ENCODE data around the gene MYBPC2. TPM values are rescaled to one million over a fixed set of nuclear protein-coding genes. Genes with fewer than 3 reads are reported as not detected.

The MYBPC2 gene
- total RNA-seq, 2 experiments from 2014 or later: 0.08 TPM; not detected in 1

DNA sequence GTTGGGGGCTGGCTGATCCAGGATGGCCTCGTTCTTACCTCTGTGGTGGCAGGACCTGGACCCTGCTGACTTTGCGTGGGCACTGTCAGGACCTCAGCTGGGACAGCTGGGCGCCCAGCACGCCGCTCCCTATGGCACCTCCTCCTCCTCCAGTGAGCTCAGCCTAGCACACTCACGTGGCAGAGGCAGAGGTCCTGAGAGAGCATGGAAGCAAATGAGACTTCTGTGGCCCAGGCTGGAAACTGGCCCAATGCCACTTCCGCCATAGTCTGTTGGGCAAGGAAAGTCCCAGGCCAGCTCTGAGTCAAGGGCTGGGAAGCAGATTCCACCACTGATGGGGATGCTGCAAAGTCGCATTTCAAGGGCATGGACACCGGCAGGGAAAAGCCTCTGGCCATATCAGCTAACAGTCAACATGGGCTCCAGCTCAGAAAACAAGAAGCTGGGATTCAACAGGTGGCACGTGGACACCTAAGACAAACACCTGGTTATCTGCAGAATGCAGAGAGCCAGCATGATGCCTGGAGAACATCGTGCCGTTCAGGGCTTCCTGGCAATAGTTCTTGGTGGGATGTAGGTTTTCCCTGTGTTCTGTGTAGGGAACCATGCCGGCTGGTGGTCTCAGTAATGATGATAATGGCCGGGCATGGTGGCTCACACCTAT is 16.7 kb downstream of the MYBPC2 start:
- ChIA-PET CTCF (no interaction called here), POLR2A (no interaction called here)
- Mint-ChIP-seq H3K4me1 (ENCODE audit: low read depth) (no peaks in the 10 kb centered on the region), H3K9me3 (no peaks in the 10 kb centered on the region), H3K27me3 (peaks cover 9% of the 10 kb centered on the region), H3K36me3 (ENCODE audit: low read depth) (no peaks in the 10 kb centered on the region), H3K27ac (no peak overlapping the region), H3K4me3 (no peak overlapping the region)
- H3K9me3 ChIP-seq (ENCODE audit: control insufficient read depth in 1 of 2, insufficient read depth in 1 of 2, low read length in 2 of 2): peaks cover 0 to 5% of the 10 kb centered on the region in 2 experiments
- H3K4me1 ChIP-seq (ENCODE audit: insufficient read depth, low read length): no peaks in the 10 kb centered on the region
- DNase-seq: peak in 1 of 14 experiments; percentile 9
- H3K4me3 ChIP-seq (ENCODE audit: low read length): no peak overlapping the region
- no peak overlapping the region for H3K27ac ChIP-seq (ENCODE audit: low read depth in 1 of 2, low read length in 2 of 2)
- H3K36me3 ChIP-seq (ENCODE audit: insufficient read depth, low read length): no peaks in the 10 kb centered on the region
- TF ChIP-seq, protein P1, sequence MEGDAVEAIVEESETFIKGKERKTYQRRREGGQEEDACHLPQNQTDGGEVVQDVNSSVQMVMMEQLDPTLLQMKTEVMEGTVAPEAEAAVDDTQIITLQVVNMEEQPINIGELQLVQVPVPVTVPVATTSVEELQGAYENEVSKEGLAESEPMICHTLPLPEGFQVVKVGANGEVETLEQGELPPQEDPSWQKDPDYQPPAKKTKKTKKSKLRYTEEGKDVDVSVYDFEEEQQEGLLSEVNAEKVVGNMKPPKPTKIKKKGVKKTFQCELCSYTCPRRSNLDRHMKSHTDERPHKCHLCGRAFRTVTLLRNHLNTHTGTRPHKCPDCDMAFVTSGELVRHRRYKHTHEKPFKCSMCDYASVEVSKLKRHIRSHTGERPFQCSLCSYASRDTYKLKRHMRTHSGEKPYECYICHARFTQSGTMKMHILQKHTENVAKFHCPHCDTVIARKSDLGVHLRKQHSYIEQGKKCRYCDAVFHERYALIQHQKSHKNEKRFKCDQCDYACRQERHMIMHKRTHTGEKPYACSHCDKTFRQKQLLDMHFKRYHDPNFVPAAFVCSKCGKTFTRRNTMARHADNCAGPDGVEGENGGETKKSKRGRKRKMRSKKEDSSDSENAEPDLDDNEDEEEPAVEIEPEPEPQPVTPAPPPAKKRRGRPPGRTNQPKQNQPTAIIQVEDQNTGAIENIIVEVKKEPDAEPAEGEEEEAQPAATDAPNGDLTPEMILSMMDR (IDR thresholded peaks at IDR 0.05): no peak
- H3K27me3 ChIP-seq (ENCODE audit: control insufficient read depth in 1 of 2, insufficient read depth in 2 of 2, low read length in 2 of 2): no peaks in the 10 kb centered on the region
- intact Hi-C loops (cut with DNase I, micrococcal nuclease): no loop called here
- no peak for ATAC-seq (ENCODE audit: poor library complexity)

DNA sequence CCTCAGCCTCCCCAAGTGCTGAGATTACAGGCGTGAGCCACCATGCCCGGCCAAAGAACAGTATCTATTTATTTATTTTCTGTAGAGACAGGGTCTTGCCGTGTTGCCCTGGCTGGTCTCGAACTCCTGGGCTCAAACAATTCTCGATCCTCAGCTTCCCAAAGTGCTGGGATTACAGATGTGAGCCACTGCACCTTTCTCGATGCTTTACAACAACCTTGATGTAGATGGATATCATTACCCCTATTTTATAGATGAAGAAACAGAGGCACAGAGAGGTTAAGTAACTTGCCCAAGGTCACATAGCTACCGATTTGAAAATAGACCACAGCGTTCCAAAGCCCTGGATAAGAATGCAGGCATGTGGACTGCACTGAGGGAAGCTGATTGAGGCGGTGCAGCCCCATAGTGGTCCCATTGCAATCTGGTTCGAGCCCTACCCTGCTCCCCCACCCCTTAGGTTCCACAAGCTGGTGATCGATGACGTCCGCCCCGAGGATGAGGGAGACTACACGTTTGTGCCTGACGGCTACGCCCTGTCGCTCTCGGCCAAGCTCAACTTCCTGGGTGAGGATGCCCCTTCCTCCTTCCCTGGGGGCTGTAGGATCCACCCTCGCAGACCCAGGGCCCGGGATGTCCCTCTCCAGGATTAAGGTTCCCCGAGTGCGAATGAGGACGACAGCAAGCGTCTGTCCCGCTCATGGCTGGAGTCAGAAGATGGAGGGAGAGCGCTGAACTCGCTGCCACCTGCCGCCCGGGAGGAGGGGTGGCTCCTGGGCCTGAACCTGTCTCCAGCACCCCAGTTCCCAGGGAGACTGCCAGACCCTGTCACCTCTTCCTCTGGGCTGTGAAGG is 17.9 kb downstream of the MYBPC2 start:
- H3K4me1 ChIP-seq (ENCODE audit: insufficient read depth, low read length): no peaks in the 10 kb centered on the region
- Mint-ChIP-seq H3K36me3 (ENCODE audit: low read depth) (no peaks in the 10 kb centered on the region), H3K4me3 (no peak overlapping the region), H3K4me1 (ENCODE audit: low read depth) (no peaks in the 10 kb centered on the region), H3K27ac (no peak overlapping the region), H3K9me3 (no peaks in the 10 kb centered on the region), H3K27me3 (peaks cover 12% of the 10 kb centered on the region)
- ChIA-PET POLR2A (no interaction called here), CTCF (no interaction called here)
- H3K4me3 ChIP-seq (ENCODE audit: low read length): no peak overlapping the region
- H3K27ac ChIP-seq (ENCODE audit: low read depth in 1 of 2, low read length in 2 of 2): no peak overlapping the region
- intact Hi-C loops (cut with DNase I, micrococcal nuclease): no loop called here
- no peaks in the 10 kb centered on the region for H3K36me3 ChIP-seq (ENCODE audit: insufficient read depth, low read length)
- peak in 1 of 14 experiments; percentile 9 for DNase-seq
- ATAC-seq (ENCODE audit: poor library complexity): no peak
- TF ChIP-seq, protein P1 (IDR thresholded peaks at IDR 0.05): no peak
- H3K27me3 ChIP-seq (ENCODE audit: control insufficient read depth in 1 of 2, insufficient read depth in 2 of 2, low read length in 2 of 2): no peaks in the 10 kb centered on the region
- peaks cover 0 to 5% of the 10 kb centered on the region in 2 experiments for H3K9me3 ChIP-seq (ENCODE audit: control insufficient read depth in 1 of 2, insufficient read depth in 1 of 2, low read length in 2 of 2)

DNA sequence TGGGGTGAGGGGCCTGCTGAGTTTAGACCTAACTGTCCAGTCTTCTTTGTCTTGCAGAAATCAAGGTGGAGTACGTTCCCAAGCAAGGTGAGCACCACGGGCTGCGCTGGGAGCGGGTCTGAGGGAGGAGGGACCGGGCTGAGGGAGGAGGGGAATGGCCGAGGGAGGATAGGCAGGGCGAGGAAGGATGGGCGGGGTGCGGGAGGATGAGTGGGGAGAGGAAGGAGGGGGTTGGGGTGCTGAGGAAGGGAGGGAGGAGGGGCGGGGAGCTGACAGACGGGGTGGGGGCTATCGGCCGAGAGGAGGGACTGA is 18.5 kb downstream of the MYBPC2 start:
- Mint-ChIP-seq H3K27me3 (peaks cover 16% of the 10 kb centered on the region), H3K9me3 (no peaks in the 10 kb centered on the region), H3K27ac (no peak overlapping the region), H3K4me1 (ENCODE audit: low read depth) (no peaks in the 10 kb centered on the region), H3K36me3 (ENCODE audit: low read depth) (no peaks in the 10 kb centered on the region), H3K4me3 (no peak overlapping the region)
- DNase-seq: peak in 1 of 14 experiments; percentile 8
- peaks cover 0 to 5% of the 10 kb centered on the region in 2 experiments for H3K9me3 ChIP-seq (ENCODE audit: control insufficient read depth in 1 of 2, insufficient read depth in 1 of 2, low read length in 2 of 2)
- H3K4me3 ChIP-seq (ENCODE audit: low read length): no peak overlapping the region
- TF ChIP-seq, protein P1 (IDR thresholded peaks at IDR 0.05): no peak
- no peaks in the 10 kb centered on the region for H3K27me3 ChIP-seq (ENCODE audit: control insufficient read depth in 1 of 2, insufficient read depth in 2 of 2, low read length in 2 of 2)
- ChIA-PET POLR2A (no interaction called here), CTCF (no interaction called here)
- ATAC-seq (ENCODE audit: poor library complexity): no peak
- intact Hi-C loops (cut with DNase I, micrococcal nuclease): no loop called here
- no peak overlapping the region for H3K27ac ChIP-seq (ENCODE audit: low read depth in 1 of 2, low read length in 2 of 2)
- H3K4me1 ChIP-seq (ENCODE audit: insufficient read depth, low read length): no peaks in the 10 kb centered on the region
- H3K36me3 ChIP-seq (ENCODE audit: insufficient read depth, low read length): no peaks in the 10 kb centered on the region
